HFFc6 (cell line): ENCODE results near the gene TMEM236. TPM values are rescaled to one million over a fixed set of nuclear protein-coding genes. Genes with fewer than 3 reads are reported as not detected.

ENCODE experiments used
- DNase-seq: peaks from one replicate; pipeline ENCODE4 v3.0.0-alpha.2; 2018
- H3K27ac Mint-ChIP-seq: 2 replicates; pipeline ENCODE4 v1.8.0; 2020; ENCODE audit warnings: mild to moderate bottlenecking, mixed read lengths
- H3K27me3 Mint-ChIP-seq: 2 replicates; pipeline ENCODE4 v1.8.0; 2021; ENCODE audit warnings: mild to moderate bottlenecking, moderate library complexity, mixed read lengths; ENCODE audit not compliant: insufficient read depth
- H3K36me3 Mint-ChIP-seq: 2 replicates; pipeline ENCODE4 v1.8.0; 2021; ENCODE audit warnings: low read depth, mixed read lengths
- H3K4me1 Mint-ChIP-seq: 2 replicates; pipeline ENCODE4 v1.8.0; 2020; ENCODE audit warnings: low read depth, mixed read lengths
- H3K4me3 Mint-ChIP-seq: 2 replicates; pipeline ENCODE4 v1.8.0; 2020; ENCODE audit warnings: mild to moderate bottlenecking, moderate library complexity, mixed read lengths
- H3K9me3 Mint-ChIP-seq: 2 replicates; pipeline ENCODE4 v1.8.0; 2020; ENCODE audit warnings: mild to moderate bottlenecking, mixed read lengths
- total RNA-seq, 6 experiments: library from RNA; stranded (reverse); fragmentation: NEBNext Ultra II Directional; extraction: Animal tissue kit (Norgen Biotek cat#: 25700); gene quantifications; 2 replicates in 1 of 6; 3 replicates in 5 of 6; pipeline ENCODE4 v1.2.3, GENCODE V29; 2021
- TF ChIP-seq, protein P1 (sequence below): fragments of 200-600 bp; sonication (generic); IDR thresholded peaks from 2 replicates; pipeline ENCODE4 v1.5.0; 2021; ENCODE audit warnings: antibody characterized with exemption, mild to moderate bottlenecking

Gene TMEM236
- total RNA-seq, 6 experiments from 2014 or later, result 0.07 to 0.20 (median 0.09) TPM

DNA sequence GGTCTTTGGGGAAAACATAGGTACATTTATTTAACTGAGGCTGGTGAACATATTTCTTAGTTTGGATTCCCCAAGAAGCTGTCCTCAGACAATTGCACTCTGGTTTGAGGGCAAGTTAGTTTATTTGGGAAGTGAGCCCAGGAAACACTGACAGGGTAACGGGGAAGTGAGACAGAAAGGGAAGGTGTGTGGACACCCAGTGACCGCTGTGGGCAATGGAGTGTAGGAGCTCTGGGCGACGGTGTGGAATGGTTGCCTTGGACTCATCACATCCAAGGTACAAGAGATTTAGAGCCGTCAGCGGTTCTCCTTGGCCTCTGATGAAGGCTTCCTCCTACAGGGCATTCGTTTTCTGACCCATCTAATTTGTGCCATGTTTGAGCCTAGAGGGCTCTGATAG, 64.2 kb downstream of the TMEM236 start:
- H3K27ac Mint-ChIP-seq, result no peak overlapping the region
- no peaks in the 10 kb centered on the region for H3K36me3 Mint-ChIP-seq
- peaks cover 2% of the 10 kb centered on the region; the same call in 1 of the 2 replicates for H3K27me3 Mint-ChIP-seq
- no peaks in the 10 kb centered on the region for H3K9me3 Mint-ChIP-seq
- TF ChIP-seq, protein P1, sequence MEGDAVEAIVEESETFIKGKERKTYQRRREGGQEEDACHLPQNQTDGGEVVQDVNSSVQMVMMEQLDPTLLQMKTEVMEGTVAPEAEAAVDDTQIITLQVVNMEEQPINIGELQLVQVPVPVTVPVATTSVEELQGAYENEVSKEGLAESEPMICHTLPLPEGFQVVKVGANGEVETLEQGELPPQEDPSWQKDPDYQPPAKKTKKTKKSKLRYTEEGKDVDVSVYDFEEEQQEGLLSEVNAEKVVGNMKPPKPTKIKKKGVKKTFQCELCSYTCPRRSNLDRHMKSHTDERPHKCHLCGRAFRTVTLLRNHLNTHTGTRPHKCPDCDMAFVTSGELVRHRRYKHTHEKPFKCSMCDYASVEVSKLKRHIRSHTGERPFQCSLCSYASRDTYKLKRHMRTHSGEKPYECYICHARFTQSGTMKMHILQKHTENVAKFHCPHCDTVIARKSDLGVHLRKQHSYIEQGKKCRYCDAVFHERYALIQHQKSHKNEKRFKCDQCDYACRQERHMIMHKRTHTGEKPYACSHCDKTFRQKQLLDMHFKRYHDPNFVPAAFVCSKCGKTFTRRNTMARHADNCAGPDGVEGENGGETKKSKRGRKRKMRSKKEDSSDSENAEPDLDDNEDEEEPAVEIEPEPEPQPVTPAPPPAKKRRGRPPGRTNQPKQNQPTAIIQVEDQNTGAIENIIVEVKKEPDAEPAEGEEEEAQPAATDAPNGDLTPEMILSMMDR, result no peak
- peaks cover 4% of the 10 kb centered on the region for H3K4me1 Mint-ChIP-seq
- H3K4me3 Mint-ChIP-seq, result no peak overlapping the region
- DNase-seq, result no peak

DNA sequence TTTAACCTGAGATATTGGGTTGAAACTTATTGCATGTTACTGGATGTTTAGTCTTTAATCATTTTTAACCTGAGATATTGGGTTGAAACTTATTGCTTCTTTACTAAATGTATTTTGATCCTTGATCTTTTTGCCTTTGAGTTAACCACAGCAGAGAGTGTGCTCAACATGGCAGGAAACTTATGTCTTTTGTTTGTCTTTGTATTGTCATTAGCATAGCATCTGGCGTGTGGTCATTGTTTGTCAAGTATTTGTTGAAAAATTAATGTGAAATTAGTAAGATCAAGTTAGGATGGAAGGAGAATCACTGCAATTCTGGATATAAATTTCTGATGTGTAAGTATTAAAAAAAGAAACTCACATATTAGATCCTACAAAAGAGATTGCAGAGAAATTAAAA, 65.3 kb downstream of the TMEM236 start:
- Mint-ChIP-seq H3K4me1 (no peaks in the 10 kb centered on the region), H3K36me3 (no peaks in the 10 kb centered on the region), H3K9me3 (no peaks in the 10 kb centered on the region), H3K27me3 (peaks cover 2% of the 10 kb centered on the region; the same call in 1 of the 2 replicates), H3K27ac (no peak overlapping the region), H3K4me3 (no peak overlapping the region)
- DNase-seq, result no peak
- TF ChIP-seq, protein P1, result no peak

DNA sequence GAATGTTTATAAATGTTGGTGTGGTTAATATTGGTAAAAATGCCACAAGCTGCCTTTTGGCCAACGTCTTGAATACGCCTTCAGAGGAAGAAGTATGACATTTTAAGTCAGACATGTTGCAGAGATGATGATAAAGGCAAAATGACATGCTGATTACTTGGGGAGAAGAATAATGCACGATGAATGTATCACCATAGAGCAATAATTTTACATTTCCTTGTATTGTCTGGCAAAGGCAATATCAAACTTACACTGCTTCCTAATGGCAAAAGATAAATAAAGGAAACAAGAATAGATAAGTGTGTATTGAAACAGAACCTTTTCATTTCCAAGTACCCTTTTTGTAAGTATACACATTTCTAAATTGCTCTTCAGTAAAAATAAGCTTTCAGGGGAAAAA, 65.8 kb downstream of the TMEM236 start:
- DNase-seq, result no peak
- Mint-ChIP-seq H3K27me3 (peaks cover 5% of the 10 kb centered on the region), H3K36me3 (no peaks in the 10 kb centered on the region), H3K4me1 (no peaks in the 10 kb centered on the region), H3K4me3 (no peak overlapping the region), H3K27ac (no peak overlapping the region), H3K9me3 (no peaks in the 10 kb centered on the region)
- TF ChIP-seq, protein P1, result no peak

DNA sequence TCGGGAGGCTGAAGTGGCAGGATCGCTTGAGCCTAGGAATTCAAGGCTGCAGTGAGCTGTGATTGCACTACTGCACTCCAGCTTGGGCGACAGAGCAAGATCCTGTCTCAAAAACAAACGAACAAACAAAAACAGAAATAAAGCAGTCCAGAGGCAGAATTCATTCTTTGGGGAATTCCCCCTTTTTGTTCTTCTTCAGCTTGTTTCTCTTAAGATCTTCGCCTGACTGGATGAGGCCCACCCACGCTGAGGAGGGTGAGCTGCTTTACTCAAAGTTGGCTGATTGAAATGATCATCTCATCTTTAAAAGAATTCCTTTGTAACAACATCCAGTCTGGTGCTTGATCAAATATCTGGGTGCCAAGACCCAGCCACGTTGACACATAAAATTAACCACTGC, 67.8 kb downstream of the TMEM236 start:
- Mint-ChIP-seq H3K4me3 (no peak overlapping the region), H3K36me3 (no peaks in the 10 kb centered on the region)
- TF ChIP-seq, protein P1, result no peak

DNA sequence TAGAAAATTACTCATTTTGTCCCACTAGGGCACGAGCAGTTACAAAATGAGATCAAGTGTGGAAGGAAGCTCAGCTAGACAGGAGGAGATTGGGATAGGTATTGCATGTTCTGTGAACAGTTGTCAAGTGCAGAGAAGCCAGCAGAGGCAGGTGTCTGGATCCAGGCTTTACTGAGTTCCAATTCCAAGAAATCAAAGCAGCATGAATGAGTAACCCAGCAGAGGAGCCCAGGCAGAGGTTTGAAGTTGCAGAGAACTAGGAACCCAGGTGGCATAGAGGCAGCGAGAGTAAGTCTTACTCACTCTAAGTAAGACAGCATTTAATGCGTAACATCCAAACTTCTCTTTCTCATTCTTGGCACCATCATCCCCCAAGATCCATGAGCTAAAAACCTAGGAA, 68.9 kb downstream of the TMEM236 start:
- no peaks in the 10 kb centered on the region for H3K9me3 Mint-ChIP-seq
- peaks cover 14% of the 10 kb centered on the region for H3K27me3 Mint-ChIP-seq
- H3K4me1 Mint-ChIP-seq, result no peaks in the 10 kb centered on the region
- H3K36me3 Mint-ChIP-seq, result no peaks in the 10 kb centered on the region
- TF ChIP-seq, protein P1, result no peak
- H3K4me3 Mint-ChIP-seq, result no peak overlapping the region
- no peak overlapping the region for H3K27ac Mint-ChIP-seq
- DNase-seq, result no peak

More for the DNA sequence above, 67.8 kb downstream of the TMEM236 start:
- no peak for DNase-seq
- Mint-ChIP-seq H3K27me3 (peaks cover 16% of the 10 kb centered on the region), H3K4me1 (no peaks in the 10 kb centered on the region), H3K9me3 (no peaks in the 10 kb centered on the region), H3K27ac (no peak overlapping the region)

DNA sequence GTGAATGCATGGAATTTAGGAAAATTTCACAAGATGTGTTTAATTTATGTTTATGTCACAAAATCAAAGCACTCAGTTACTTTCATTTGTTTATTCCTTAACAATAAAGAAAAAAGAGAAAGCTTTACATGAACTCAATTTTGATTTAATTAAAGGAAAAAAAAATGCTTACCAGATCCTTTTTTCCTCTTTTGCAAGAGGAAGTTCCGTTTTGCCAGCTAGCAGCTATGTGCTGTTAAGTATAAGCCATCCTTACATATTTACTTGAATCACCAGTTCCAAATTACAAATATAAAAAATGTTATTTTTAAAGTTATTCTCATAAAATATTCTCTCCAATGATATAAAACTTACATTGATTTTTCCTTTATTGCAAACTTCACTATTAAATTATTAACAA, 69.9 kb downstream of the TMEM236 start:
- Mint-ChIP-seq H3K27me3 (peaks cover 16% of the 10 kb centered on the region), H3K4me1 (no peaks in the 10 kb centered on the region), H3K4me3 (no peak overlapping the region), H3K27ac (no peak overlapping the region), H3K36me3 (no peaks in the 10 kb centered on the region), H3K9me3 (no peaks in the 10 kb centered on the region)
- no peak for DNase-seq
- TF ChIP-seq, protein P1, result no peak
